Stomach (tissue), 9 donors: ENCODE results near the gene MAPK8IP3. TPM values are rescaled to one million over a fixed set of nuclear protein-coding genes. Genes with fewer than 3 reads are reported as not detected.
A peak's percentile ranks its signal among the peaks of the same experiment; 100 is the strongest.

Experiments
- DNase-seq, 2 donors: peaks; one replicate each; pipeline versions ENCODE4 v3.0.0 to v3.0.0-alpha.2; 2013 to 2019
- H3K27ac ChIP-seq, 5 donors: fragments of 200-600 bp in 4 of 5; sonication (generic) in 4 of 5; one replicate each; pipeline ENCODE4 v1.5.1; 2013 to 2019; ENCODE audit warnings: mild to moderate bottlenecking in 1 of 5, moderate library complexity in 1 of 5
- H3K27me3 ChIP-seq, 3 donors: fragments of 200-600 bp; sonication (generic); one replicate each; pipeline ENCODE4 v1.5.1; 2017 to 2019; ENCODE audit warnings: mixed run types in 1 of 3
- H3K36me3 ChIP-seq, 4 donors: fragments of 200-600 bp; sonication (generic); 1 replicate in 3 of 4; 2 replicates in 1 of 4; pipeline ENCODE4 v1.5.1; 2016 to 2019
- H3K4me1 ChIP-seq, 4 donors: fragments of 200-600 bp; sonication (generic); one replicate each; pipeline ENCODE4 v1.5.1; 2016 to 2019
- H3K4me3 ChIP-seq, 4 donors: fragments of 200-600 bp; sonication (generic) in 3 of 4; one replicate each; pipeline ENCODE4 v1.5.1; 2016 to 2019; ENCODE audit warnings: mild to moderate bottlenecking in 1 of 4
- H3K9me3 ChIP-seq, 4 donors: fragments of 200-600 bp; sonication (generic); one replicate each; pipeline ENCODE4 v1.5.1; 2016 to 2019
- CTCF ChIP-seq, 7 experiments: fragments of 450-650 bp in 4 of 7; fragments of 200-600 bp in 3 of 7; sonication (generic) in 3 of 7; IDR thresholded peaks; one replicate each; pipeline ENCODE4 v1.5.1; 2016 to 2019; ENCODE audit warnings: antibody characterized with exemption in 7 of 7, control low read depth in 2 of 7, mild to moderate bottlenecking in 1 of 7
- EP300 ChIP-seq: sonication (generic); formaldehyde crosslinking; IDR thresholded peaks from one replicate; pipeline ENCODE4 v1.6.1; 2017; ENCODE audit warnings: antibody characterized with exemption
- POLR2A ChIP-seq, 4 donors: fragments of 450-650 bp; IDR thresholded peaks; one replicate each; pipeline ENCODE4 v1.6.1; 2016; ENCODE audit warnings: antibody characterized with exemption in 4 of 4, control low read depth in 2 of 4, mild to moderate bottlenecking in 1 of 4, moderate library complexity in 1 of 4
- POLR2AphosphoS5 ChIP-seq, 3 donors: sonication (generic); formaldehyde crosslinking; IDR thresholded peaks; one replicate each; pipeline ENCODE4 v1.6.1; 2016; ENCODE audit warnings: antibody characterized with exemption in 3 of 3
- WGBS, 5 donors: extraction: QIAGEN DNeasy Blood & Tissue Kit in 3 of 5; methylation state at CpG; one replicate each; pipeline versions ENCODE4 v1.1.5 to v1.1.7; 2013 to 2018; 5-methylcytosine and 5-hydroxymethylcytosine counted together
- intact Hi-C: fragments of 100-400 bp; cut with DNase I; formaldehyde crosslinking; loops from one replicate; pipeline ENCODE4 v1.15.1; 2023; ENCODE audit warnings: low total_unique reads
- polyA plus RNA-seq, 3 donors: library from polyadenylated mRNA; stranded (reverse); fragments of 200-250 nt; gene quantifications; one replicate each; pipeline ENCODE4 v1.2.3, GENCODE V29; 2013
- total RNA-seq, 5 donors: library from RNA; depleted of rRNA; stranded (reverse); fragments of >200 nt; gene quantifications; one replicate each; pipeline versions ENCODE4 v1.1.0 to v1.2.3, GENCODE V29; 2014 to 2016
- donor health status: healthy with polysubstance abuse.
- donor health status: Bipolar disorder and iron deficiency.
- donor health status: healthy.

The MAPK8IP3 gene
- total and polyA plus RNA-seq, 8 donors: 10.1 to 320 (median 56.3) TPM

- Histone ChIP-seq H3K4me3 (peak overlapping the region; percentile 90 to 98 (median 94)), H3K27me3 (no peaks in the 10 kb centered on the region), H3K36me3 (peaks cover 24 to 62% (median 61%) of the 10 kb centered on the region in 4 donors), H3K9me3 (no peaks in the 10 kb centered on the region), H3K4me1 (peaks cover 40 to 77% (median 67%) of the 10 kb centered on the region in 4 donors), H3K27ac (peak overlapping the region; percentile 81 to 92 (median 86))
- intact Hi-C loops: no loop called here
- whole genome bisulfite sequencing, 5 donors: 1% methylated on average over 33 to 70 of the region's 70 CpGs
- peak in 1 of 2 donors; percentile 63 for DNase-seq
- TF ChIP-seq CTCF (IDR thresholded peaks at IDR 0.05): peak in 1 of 7 experiments; percentile 6
- no peak for TF ChIP-seq POLR2A (IDR thresholded peaks at IDR 0.05)
Observed at GRCh38 chr16:1781758-1782407, 75.9 kb downstream of the MAPK8IP3 start.

GRCh38 chr16:1782408-1783264 lies 76.6 kb downstream of the MAPK8IP3 start, which contains the start of the genes NUBP2 and SPSB3:
NUBP2 (plus strand) TSS chr16:1782960; CDS start chr16:1783021, 61 bp downstream.
SPSB3 (minus strand) TSS chr16:1782571; CDS start chr16:1781483, 1,088 bp downstream.
- H3K27me3 ChIP-seq: no peaks in the 10 kb centered on the region
- peaks cover 40 to 76% (median 67%) of the 10 kb centered on the region in 4 donors for H3K4me1 ChIP-seq
- DNase-seq: peak; percentile 100
- WGBS, 5 donors: 0% methylated on average over 19 to 102 of the region's 102 CpGs
- peaks cover 18 to 62% (median 61%) of the 10 kb centered on the region in 4 donors for H3K36me3 ChIP-seq
- no peaks in the 10 kb centered on the region for H3K9me3 ChIP-seq
- peak within 1 kb of the TSS; percentile 90 to 98 (median 94) for H3K4me3 ChIP-seq
- intact Hi-C loops: no loop called here
- H3K27ac ChIP-seq: peak within 1 kb of the TSS; percentile 81 to 92 (median 86)
- no peak for TF ChIP-seq EP300
- peak; percentile 70 to 87 (median 83) for TF ChIP-seq POLR2AphosphoS5 (IDR thresholded peaks at IDR 0.05)
- no peak for TF ChIP-seq POLR2A (IDR thresholded peaks at IDR 0.05)
- no peak for TF ChIP-seq CTCF (IDR thresholded peaks at IDR 0.05)

- Histone ChIP-seq H3K36me3 (peaks cover 24 to 62% (median 61%) of the 10 kb centered on the region in 4 donors), H3K4me1 (peaks cover 35 to 57% (median 53%) of the 10 kb centered on the region in 4 donors), H3K4me3 (no peak overlapping the region), H3K27me3 (no peaks in the 10 kb centered on the region), H3K9me3 (no peaks in the 10 kb centered on the region), H3K27ac (no peak overlapping the region)
- no peak for TF ChIP-seq CTCF (IDR thresholded peaks at IDR 0.05)
- TF ChIP-seq POLR2A (IDR thresholded peaks at IDR 0.05): no peak
- TF ChIP-seq POLR2AphosphoS5 (IDR thresholded peaks at IDR 0.05): no peak
- no peak for TF ChIP-seq EP300
- intact Hi-C loops: no loop called here
- WGBS, 5 donors: 85 to 89% (median 86%) methylated on average over 25 to 26 of the region's 26 CpGs
- peak in 1 of 2 donors; percentile 2 for DNase-seq
Observed at GRCh38 chr16:1784977-1785845, 79.2 kb downstream of the MAPK8IP3 start.

GRCh38 chr16:1785846-1786170 lies 79.8 kb downstream of the MAPK8IP3 start:
- Histone ChIP-seq H3K36me3 (peaks cover 18 to 62% (median 61%) of the 10 kb centered on the region in 4 donors), H3K4me3 (no peak overlapping the region), H3K4me1 (peaks cover 33 to 51% (median 48%) of the 10 kb centered on the region in 4 donors), H3K27ac (no peak overlapping the region), H3K9me3 (no peaks in the 10 kb centered on the region), H3K27me3 (no peaks in the 10 kb centered on the region)
- intact Hi-C loops: no loop called here
- peak in 1 of 2 donors; percentile 4 for DNase-seq
- 84 to 88% (median 85%) methylated on average over 10 to 14 of the region's 14 CpGs for WGBS, 5 donors
- TF ChIP-seq POLR2AphosphoS5 (IDR thresholded peaks at IDR 0.05) (no peak), EP300 (no peak), POLR2A (IDR thresholded peaks at IDR 0.05) (no peak), CTCF (IDR thresholded peaks at IDR 0.05) (no peak)
